GM12865 (cell line): ENCODE data around the gene ABL1.
"Not testable (repeated sequence)": the region's sequence is repeated elsewhere in the genome, so short reads cannot be mapped to it uniquely, and the experiment has no call there.

ENCODE experiments used
- DNase-seq: peaks from one replicate; pipeline ENCODE4 v3.0.0; 2010; ENCODE audit warnings: low read depth
- H3K4me3 ChIP-seq: 2 replicates; pipeline ENCODE4 v1.5.1; 2011; ENCODE audit warnings: mild to moderate bottlenecking, low read depth, low read length, control low read depth
- CTCF ChIP-seq: IDR thresholded peaks from 2 replicates; pipeline ENCODE4 v1.5.1; 2011; ENCODE audit warnings: low read length, control low read depth, low read depth, inconsistent platforms; ENCODE audit not compliant: insufficient read depth; ENCODE audit errors: missing control alignments

The ABL1 gene

DNA sequence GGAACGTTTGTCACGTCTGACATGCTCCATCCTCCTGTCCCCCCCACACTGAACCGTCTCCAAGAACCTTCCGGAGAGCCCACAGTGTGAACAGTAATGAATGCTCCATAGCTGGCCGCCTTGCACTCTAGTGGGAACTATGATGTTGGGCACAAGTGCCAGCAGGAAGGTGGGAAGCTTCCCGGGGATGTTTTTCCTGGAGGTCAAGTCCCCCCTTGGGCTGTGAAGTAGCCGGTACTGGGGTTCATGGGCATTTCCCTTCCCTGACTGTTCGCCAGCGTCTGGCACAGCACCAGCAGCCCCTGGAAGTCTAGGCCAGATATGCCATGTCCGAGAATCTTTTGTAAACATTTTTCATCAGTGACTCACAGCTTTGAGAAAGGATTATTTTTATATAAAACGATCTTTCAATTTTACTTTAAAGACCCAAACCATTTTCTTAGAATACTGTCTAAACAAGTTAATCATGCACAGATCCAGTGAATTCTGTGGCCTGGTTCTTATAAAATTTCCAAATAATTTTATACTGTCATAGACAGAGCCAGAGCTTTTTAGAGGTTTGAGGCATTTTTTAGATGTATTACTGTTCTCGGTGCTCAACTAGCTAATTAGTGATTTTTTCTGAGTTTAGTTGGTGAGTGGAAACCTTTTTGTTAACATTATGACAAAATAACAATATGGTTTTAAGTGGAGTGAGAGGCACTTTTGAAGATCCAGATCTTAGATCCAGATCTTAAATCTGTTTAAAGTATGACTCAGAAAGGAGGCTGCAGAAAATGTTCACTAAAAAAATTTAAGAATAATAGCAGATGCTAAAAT is 11.6 kb downstream of the ABL1 start:
- no peak for DNase-seq

GRCh38 chr9:130847306-130848217 is 12.5 kb downstream of the ABL1 start:
- DNase-seq, result no peak
- no peak overlapping the region for H3K4me3 ChIP-seq
- TF ChIP-seq CTCF, result no peak

More for the DNA sequence above, 11.6 kb downstream of the ABL1 start:
- no peak for TF ChIP-seq CTCF
- no peak overlapping the region for H3K4me3 ChIP-seq

DNA sequence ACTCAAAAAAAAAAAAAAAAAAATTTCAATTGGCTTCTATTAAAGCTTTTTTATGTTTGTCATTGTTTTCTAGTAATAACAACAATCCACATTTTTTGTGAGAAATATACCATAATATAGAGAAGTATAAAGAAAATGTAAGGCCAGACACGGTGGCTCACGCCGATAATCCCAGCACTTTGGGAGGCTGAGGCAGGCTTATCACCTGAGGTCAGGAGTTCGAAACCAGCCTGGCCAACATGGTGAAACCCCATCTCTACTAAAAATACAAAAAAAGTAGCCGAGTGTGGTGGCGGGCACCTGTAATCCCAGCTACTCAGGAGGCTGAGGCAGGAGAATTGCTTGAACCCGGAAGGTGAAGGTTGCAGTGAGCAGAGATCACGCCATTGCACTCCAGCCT is 13.5 kb downstream of the ABL1 start:
- DNase-seq, H3K4me3 ChIP-seq: not testable (repeated sequence)

DNA sequence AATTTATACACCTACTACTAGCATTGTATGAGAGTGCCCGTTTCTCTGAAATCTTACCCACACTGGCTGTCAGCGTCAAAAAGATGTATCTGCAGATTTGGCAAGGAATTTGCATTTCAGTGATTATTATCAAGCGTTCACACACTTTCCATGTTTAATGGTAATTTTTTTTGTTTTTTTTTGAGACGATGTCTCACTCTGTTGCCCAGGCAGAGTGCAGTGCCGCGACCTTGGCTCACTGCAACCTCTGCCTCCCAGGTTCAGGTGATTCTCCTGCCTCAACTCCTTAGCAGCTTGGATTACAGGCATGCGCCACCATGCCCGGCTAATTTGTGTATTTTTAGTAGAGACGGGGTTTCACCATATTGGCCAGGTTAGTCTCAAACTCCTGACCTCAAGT is 14.3 kb downstream of the ABL1 start:
- TF ChIP-seq CTCF, result no peak
- no peak overlapping the region for H3K4me3 ChIP-seq
- DNase-seq, result no peak

DNA sequence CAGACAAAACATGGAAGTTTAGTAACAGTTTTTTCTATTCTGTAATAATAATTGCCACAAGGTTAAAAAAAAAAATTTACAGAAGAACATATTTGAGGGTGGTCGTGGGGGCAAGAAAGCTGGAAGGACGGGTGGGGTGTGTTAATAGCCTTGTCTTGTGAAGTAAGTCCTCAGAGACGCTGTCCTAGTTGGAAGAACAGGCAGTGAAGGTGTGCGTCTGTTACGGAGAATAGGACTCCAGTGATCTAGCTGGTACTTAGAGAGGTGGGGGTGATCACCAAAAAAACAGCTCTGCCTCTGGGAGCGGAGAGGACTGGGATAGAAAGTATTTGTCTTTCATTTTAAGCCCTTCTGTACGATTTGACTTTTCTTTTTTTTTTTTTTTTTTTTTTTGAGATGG is 17.7 kb downstream of the ABL1 start:
- DNase-seq, result no peak
- no peak for TF ChIP-seq CTCF
- H3K4me3 ChIP-seq, result no peak overlapping the region

DNA sequence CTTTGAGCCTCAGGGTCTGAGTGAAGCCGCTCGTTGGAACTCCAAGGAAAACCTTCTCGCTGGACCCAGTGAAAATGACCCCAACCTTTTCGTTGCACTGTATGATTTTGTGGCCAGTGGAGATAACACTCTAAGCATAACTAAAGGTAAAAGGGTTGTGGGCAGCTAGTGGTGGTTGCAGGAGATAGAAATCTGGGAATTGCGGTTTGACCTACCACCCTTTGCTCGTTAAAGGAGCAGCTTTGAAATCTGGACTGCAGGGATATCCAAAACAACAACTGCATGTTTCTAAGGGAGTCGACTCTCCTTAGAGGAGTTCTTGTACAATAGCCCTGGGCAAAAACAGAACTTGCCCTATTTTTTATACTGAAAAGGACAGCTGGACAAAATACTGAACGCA is 19.0 kb downstream of the ABL1 start:
- no peak for DNase-seq
- no peak overlapping the region for H3K4me3 ChIP-seq
- TF ChIP-seq CTCF, result no peak

DNA sequence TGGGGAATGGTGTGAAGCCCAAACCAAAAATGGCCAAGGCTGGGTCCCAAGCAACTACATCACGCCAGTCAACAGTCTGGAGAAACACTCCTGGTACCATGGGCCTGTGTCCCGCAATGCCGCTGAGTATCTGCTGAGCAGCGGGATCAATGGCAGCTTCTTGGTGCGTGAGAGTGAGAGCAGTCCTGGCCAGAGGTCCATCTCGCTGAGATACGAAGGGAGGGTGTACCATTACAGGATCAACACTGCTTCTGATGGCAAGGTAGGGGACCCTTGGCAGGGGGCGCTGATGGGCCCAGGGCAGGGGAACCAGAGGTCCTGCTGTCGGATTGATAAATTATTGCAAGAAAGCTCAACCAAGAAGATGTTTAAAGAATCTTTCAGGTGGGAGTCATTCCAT is 19.8 kb downstream of the ABL1 start:
- no peak for DNase-seq
- H3K4me3 ChIP-seq, result no peak overlapping the region
- no peak for TF ChIP-seq CTCF
